ENCODE data around the gene DPF3.

DPF3 gene

GRCh38 chr14:72708708-72709475 lies 185.0 kb downstream of the DPF3 start:
- no peak for DNase-seq

- no peak for DNase-seq
These were observed 185.7 kb downstream of the DPF3 start for GRCh38 chr14:72708222-72708621.

- no peak for DNase-seq
These were observed 187.4 kb downstream of the DPF3 start for GRCh38 chr14:72706485-72706884.

- DNase-seq: no peak
These were observed 189.4 kb downstream of the DPF3 start for GRCh38 chr14:72704502-72704901.

GRCh38 chr14:72701605-72702004 lies 192.3 kb downstream of the DPF3 start:
- DNase-seq: no peak

GRCh38 chr14:72701237-72701565 lies 192.7 kb downstream of the DPF3 start:
- no peak for DNase-seq

GRCh38 chr14:72700338-72701236 lies 193.3 kb downstream of the DPF3 start:
- no peak for DNase-seq

GRCh38 chr14:72699852-72700257 lies 194.0 kb downstream of the DPF3 start:
- no peak for DNase-seq

- DNase-seq: no peak
These were observed 194.5 kb downstream of the DPF3 start for GRCh38 chr14:72699443-72699842.

GRCh38 chr14:72692696-72693095 lies 201.2 kb downstream of the DPF3 start:
- no peak for DNase-seq

- DNase-seq: no peak
These were observed 203.6 kb downstream of the DPF3 start for GRCh38 chr14:72690324-72690723.

GRCh38 chr14:72688990-72689671 lies 204.8 kb downstream of the DPF3 start:
- DNase-seq: no peak

GRCh38 chr14:72686832-72687231 lies 207.1 kb downstream of the DPF3 start:
- no peak for DNase-seq

GRCh38 chr14:72686101-72686500 lies 207.8 kb downstream of the DPF3 start:
- DNase-seq: no peak

GRCh38 chr14:72685456-72685855 lies 208.4 kb downstream of the DPF3 start:
- DNase-seq: no peak

- no peak for DNase-seq
These were observed 210.1 kb downstream of the DPF3 start for GRCh38 chr14:72683787-72684186.

GRCh38 chr14:72682188-72682587 lies 211.7 kb downstream of the DPF3 start:
- DNase-seq: no peak

GRCh38 chr14:72680853-72681640 lies 212.9 kb downstream of the DPF3 start:
- no peak for DNase-seq

GRCh38 chr14:72679536-72680151 lies 214.3 kb downstream of the DPF3 start:
- peak in 1 of 2 experiments; percentile 39 for DNase-seq

- DNase-seq: peak in 1 of 2 experiments; percentile 26
These were observed 214.8 kb downstream of the DPF3 start for GRCh38 chr14:72679141-72679535.

- DNase-seq: no peak
These were observed 215.5 kb downstream of the DPF3 start for GRCh38 chr14:72678356-72678755.

- no peak for DNase-seq
These were observed 216.2 kb downstream of the DPF3 start for GRCh38 chr14:72677664-72678063.

Data from NCI-H446 (cell line).